ENCODE results near the gene NHS.

- TF ChIP-seq, protein P1, sequence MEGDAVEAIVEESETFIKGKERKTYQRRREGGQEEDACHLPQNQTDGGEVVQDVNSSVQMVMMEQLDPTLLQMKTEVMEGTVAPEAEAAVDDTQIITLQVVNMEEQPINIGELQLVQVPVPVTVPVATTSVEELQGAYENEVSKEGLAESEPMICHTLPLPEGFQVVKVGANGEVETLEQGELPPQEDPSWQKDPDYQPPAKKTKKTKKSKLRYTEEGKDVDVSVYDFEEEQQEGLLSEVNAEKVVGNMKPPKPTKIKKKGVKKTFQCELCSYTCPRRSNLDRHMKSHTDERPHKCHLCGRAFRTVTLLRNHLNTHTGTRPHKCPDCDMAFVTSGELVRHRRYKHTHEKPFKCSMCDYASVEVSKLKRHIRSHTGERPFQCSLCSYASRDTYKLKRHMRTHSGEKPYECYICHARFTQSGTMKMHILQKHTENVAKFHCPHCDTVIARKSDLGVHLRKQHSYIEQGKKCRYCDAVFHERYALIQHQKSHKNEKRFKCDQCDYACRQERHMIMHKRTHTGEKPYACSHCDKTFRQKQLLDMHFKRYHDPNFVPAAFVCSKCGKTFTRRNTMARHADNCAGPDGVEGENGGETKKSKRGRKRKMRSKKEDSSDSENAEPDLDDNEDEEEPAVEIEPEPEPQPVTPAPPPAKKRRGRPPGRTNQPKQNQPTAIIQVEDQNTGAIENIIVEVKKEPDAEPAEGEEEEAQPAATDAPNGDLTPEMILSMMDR (IDR thresholded peaks at IDR 0.05 in 8 of 11, conservative IDR thresholded peaks at IDR 0.05 in 3 of 11), result no peak
- TF ChIP-seq POLR2A (IDR thresholded peaks at IDR 0.05), result no peak
- TF ChIP-seq POLR2AphosphoS5 (IDR thresholded peaks at IDR 0.05), result no peak
Measured at GRCh38 chrX:17718649-17719165, 343.7 kb downstream of the NHS start.
